K562 (cell line): Measurements from ENCODE around the gene XYLB. TPM values are rescaled to one million over a fixed set of nuclear protein-coding genes. Genes with fewer than 3 reads are reported as not detected.
A peak's percentile ranks its signal among the peaks of the same experiment; 100 is the strongest.

ENCODE experiments used
- CBFA2T3 ChIP-seq: fragments of 450-650 bp; IDR thresholded peaks from 2 replicates; pipeline ENCODE4 v1.6.1; 2017
- CHD1 ChIP-seq: fragments of 200-600 bp; sonication (generic); IDR thresholded peaks from one replicate; pipeline ENCODE4 v1.6.1; 2012; ENCODE audit warnings: mild to moderate bottlenecking, moderate library complexity, low read length, inconsistent platforms
- GTF2A2 ChIP-seq: IDR thresholded peaks from 2 replicates; pipeline ENCODE4 v1.6.1; 2016; ENCODE audit warnings: mild to moderate bottlenecking, missing genetic modification characterization, missing compliant biosample characterization
- NBN ChIP-seq: fragments of 450-650 bp; IDR thresholded peaks from 2 replicates; pipeline ENCODE4 v1.6.1; 2016; ENCODE audit warnings: low read depth, mild to moderate bottlenecking
- NFRKB ChIP-seq: fragments of 450-650 bp; IDR thresholded peaks from 2 replicates; pipeline ENCODE4 v1.6.1; 2016; ENCODE audit warnings: low read depth
- SAFB ChIP-seq: fragments of 200-400 bp; formaldehyde crosslinking; IDR thresholded peaks from 2 replicates; pipeline ENCODE4 v1.6.1; 2017; ENCODE audit warnings: low read depth, low read length, borderline replicate concordance
- SP1 ChIP-seq: sonication (generic); formaldehyde crosslinking; IDR thresholded peaks from 2 replicates; pipeline ENCODE4 v1.8.1; 2022; ENCODE audit warnings: mild to moderate bottlenecking, missing genetic modification reagents
- STAT6 ChIP-seq: sonication (generic); formaldehyde crosslinking; IDR thresholded peaks from 2 replicates; pipeline ENCODE4 v1.8.1; 2023; ENCODE audit warnings: mild to moderate bottlenecking, missing genetic modification reagents
- ZNF217 ChIP-seq: sonication (generic); formaldehyde crosslinking; IDR thresholded peaks from 2 replicates; pipeline ENCODE4 v1.8.0; 2022; ENCODE audit warnings: mild to moderate bottlenecking, missing genetic modification reagents
- polyA plus RNA-seq, 8 experiments: library from polyadenylated mRNA; depleted of rRNA in 4 of 8; stranded (reverse) in 5 of 8; unstranded in 3 of 8; fragments of >200 nt; fragmentation: Nextera tagmentation in 2 of 8; fragmentation: Illumina TruSeq in 1 of 8; extraction: Ambion mirVana in 2 of 8; extraction: Trizol in 1 of 8; gene quantifications; 2 replicates each; pipeline versions ENCODE4 v1.2.1 to v1.2.3, GENCODE V29; 2011 to 2014; ENCODE audit warnings: inconsistent platforms in 1 of 8, missing spikeins in 1 of 8
- total RNA-seq, 7 experiments: library from RNA; depleted of rRNA in 6 of 7; stranded (reverse); fragments of >200 nt in 6 of 7; fragmentation: Illumina TruSeq in 2 of 7; extraction: Trizol in 2 of 7; gene quantifications; 2 replicates each; pipeline versions ENCODE4 v1.2.1 to v1.2.3, GENCODE V29; 2011 to 2021; ENCODE audit warnings: low replicate concordance in 1 of 7

XYLB gene
- total and polyA plus RNA-seq, 9 of the 15 experiments (the other 6 are each of a cell fraction or from before 2014, with no cell fraction given), result 4.0 to 20.2 (median 13.2) TPM

DNA sequence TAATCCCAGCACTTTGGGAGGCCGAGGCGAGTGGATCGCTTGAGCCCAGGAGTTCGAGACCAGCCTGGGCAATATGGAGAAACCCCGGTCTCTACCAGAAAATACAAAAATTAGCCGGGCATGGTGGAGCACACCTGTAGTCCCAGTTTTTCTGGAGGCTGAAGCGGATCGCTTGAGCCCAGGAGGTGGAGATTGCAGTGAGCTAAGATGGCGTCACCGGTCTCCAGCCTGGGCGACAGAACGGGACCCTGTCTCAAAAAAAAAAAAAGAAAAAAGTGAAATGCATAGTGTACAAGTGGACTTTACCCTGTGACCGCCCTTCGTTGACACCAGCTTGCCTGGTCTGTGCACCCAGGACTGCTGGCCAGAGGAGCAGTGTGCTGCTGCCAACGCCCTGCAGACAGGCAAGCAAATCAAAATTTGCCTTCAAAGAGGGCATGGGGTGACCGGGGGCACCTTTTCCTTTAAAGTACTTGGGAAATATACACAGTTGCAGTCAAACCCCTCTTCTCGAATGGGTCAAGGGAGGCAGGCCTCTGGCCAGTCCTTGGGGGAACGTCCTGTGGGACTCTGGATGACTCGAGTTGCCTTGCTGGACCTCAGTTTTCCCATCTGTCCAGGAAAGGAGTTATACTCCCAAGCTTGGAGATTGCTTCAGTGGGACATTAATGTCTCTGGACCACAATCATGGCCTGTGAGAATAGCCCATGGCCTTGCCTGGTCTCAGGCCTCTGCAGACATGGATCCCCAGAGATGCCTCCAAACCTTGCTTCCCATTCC lies 1.0 kb downstream of the XYLB start (continued):
- TF ChIP-seq STAT6 (CRISPR knock-in tag) (no peak), SAFB (no peak), CBFA2T3 (no peak), CHD1 (no peak), SP1 (CRISPR knock-in tag) (no peak), GTF2A2 (no peak), ZNF217 (no peak), NFRKB (peak; percentile 52; the same call in 1 of the 2 replicates), NBN (no peak)
